GM18505 (cell line): ENCODE data around the gene GRM7.

Experiments
- ATAC-seq: cut with Tn5 transposase; IDR thresholded peaks from one replicate; pipeline ENCODE4 v1.9.1; 2021; ENCODE audit not compliant: unreplicated experiment
- POLR2A ChIP-seq: IDR thresholded peaks from 4 replicates; pipeline ENCODE4 v1.6.1; 2011; ENCODE audit warnings: borderline replicate concordance; ENCODE audit not compliant: insufficient read depth, insufficient read length; ENCODE audit errors: extremely low read depth

GRM7 gene

GRCh38 chr3:7288133-7288532 lies 427.2 kb downstream of the GRM7 start:
- no peak for TF ChIP-seq POLR2A
- ATAC-seq, result no peak

GRCh38 chr3:7289121-7289520 lies 428.2 kb downstream of the GRM7 start:
- TF ChIP-seq POLR2A, result no peak
- no peak for ATAC-seq

GRCh38 chr3:7290077-7290825 lies 429.3 kb downstream of the GRM7 start:
- TF ChIP-seq POLR2A, result no peak
- ATAC-seq, result no peak

- TF ChIP-seq POLR2A, result no peak
- no peak for ATAC-seq
Measured at GRCh38 chr3:7292362-7292761, 431.4 kb downstream of the GRM7 start.

GRCh38 chr3:7293286-7293685 lies 432.4 kb downstream of the GRM7 start:
- no peak for TF ChIP-seq POLR2A
- no peak for ATAC-seq

GRCh38 chr3:7305561-7305960 lies 444.6 kb downstream of the GRM7 start:
- no peak for TF ChIP-seq POLR2A
- no peak for ATAC-seq

- ATAC-seq, result no peak
- TF ChIP-seq POLR2A, result no peak
Measured at GRCh38 chr3:7306901-7307300, 446.0 kb downstream of the GRM7 start.

GRCh38 chr3:7307410-7307809 lies 446.5 kb downstream of the GRM7 start:
- no peak for TF ChIP-seq POLR2A
- ATAC-seq, result no peak

GRCh38 chr3:7309641-7310102 lies 448.8 kb downstream of the GRM7 start:
- TF ChIP-seq POLR2A, result no peak
- ATAC-seq, result no peak

- ATAC-seq, result no peak
- no peak for TF ChIP-seq POLR2A
Measured at GRCh38 chr3:7315037-7315436, 454.1 kb downstream of the GRM7 start.

- no peak for ATAC-seq
Measured at GRCh38 chr3:7322957-7323669, 462.2 kb downstream of the GRM7 start.

GRCh38 chr3:7328339-7328738 lies 467.4 kb downstream of the GRM7 start:
- no peak for ATAC-seq
- no peak for TF ChIP-seq POLR2A

More at GRCh38 chr3:7322957-7323669, 462.2 kb downstream of the GRM7 start:
- no peak for TF ChIP-seq POLR2A

- TF ChIP-seq POLR2A, result no peak
- no peak for ATAC-seq
Measured at GRCh38 chr3:7332696-7333095, 471.8 kb downstream of the GRM7 start.

- no peak for ATAC-seq
- no peak for TF ChIP-seq POLR2A
Measured at GRCh38 chr3:7333125-7333524, 472.2 kb downstream of the GRM7 start.
